HG03066 (cell line): ENCODE measurements around the gene SAMD3.
"Not testable (repeated sequence)": the region's sequence is repeated elsewhere in the genome, so short reads cannot be mapped to it uniquely, and the experiment has no call there.

Experiments used
- ATAC-seq: cut with Tn5 transposase; IDR thresholded peaks from one replicate; pipeline ENCODE4 v1.9.1; 2021; ENCODE audit warnings: low read depth; ENCODE audit not compliant: unreplicated experiment

SAMD3 gene

GRCh38 chr6:130182466-130182865 lies 40.3 kb downstream of the SAMD3 start:
- ATAC-seq = no peak

- no peak for ATAC-seq
Observed at GRCh38 chr6:130178692-130179091, 44.1 kb downstream of the SAMD3 start.

GRCh38 chr6:130176378-130176777 lies 46.4 kb downstream of the SAMD3 start:
- ATAC-seq = no peak

- not testable (repeated sequence) for ATAC-seq
Observed at GRCh38 chr6:130173377-130174004, 49.3 kb downstream of the SAMD3 start.

GRCh38 chr6:130170160-130170559 lies 52.6 kb downstream of the SAMD3 start:
- not testable (repeated sequence) for ATAC-seq

GRCh38 chr6:130167655-130168054 lies 55.1 kb downstream of the SAMD3 start:
- no peak for ATAC-seq

- ATAC-seq = no peak
Observed at GRCh38 chr6:130164251-130164650, 58.5 kb downstream of the SAMD3 start.

GRCh38 chr6:130163266-130163665 lies 59.5 kb downstream of the SAMD3 start:
- no peak for ATAC-seq

GRCh38 chr6:130162421-130162820 lies 60.3 kb downstream of the SAMD3 start:
- ATAC-seq = no peak

GRCh38 chr6:130161683-130162404 lies 60.9 kb downstream of the SAMD3 start:
- no peak for ATAC-seq

GRCh38 chr6:130159956-130160355 lies 62.8 kb downstream of the SAMD3 start:
- ATAC-seq = no peak

- no peak for ATAC-seq
Observed at GRCh38 chr6:130158548-130158947, 64.2 kb downstream of the SAMD3 start.

GRCh38 chr6:130158056-130158455 lies 64.7 kb downstream of the SAMD3 start:
- no peak for ATAC-seq

- no peak for ATAC-seq
Observed at GRCh38 chr6:130156908-130157307, 65.8 kb downstream of the SAMD3 start.

- no peak for ATAC-seq
Observed at GRCh38 chr6:130152908-130153510, 69.7 kb downstream of the SAMD3 start.

- ATAC-seq = no peak
Observed at GRCh38 chr6:130150906-130151305, 71.8 kb downstream of the SAMD3 start.

GRCh38 chr6:130149016-130149415 lies 73.7 kb downstream of the SAMD3 start:
- ATAC-seq = not testable (repeated sequence)

- ATAC-seq = peak; percentile 58
Observed at GRCh38 chr6:130148181-130148580, 74.6 kb downstream of the SAMD3 start.

- no peak for ATAC-seq
Observed at GRCh38 chr6:130147111-130147510, 75.6 kb downstream of the SAMD3 start.

GRCh38 chr6:130143709-130144108 lies 79.0 kb downstream of the SAMD3 start:
- no peak for ATAC-seq

GRCh38 chr6:130140084-130140483 lies 82.7 kb downstream of the SAMD3 start:
- ATAC-seq = no peak

- ATAC-seq = no peak
Observed at GRCh38 chr6:130138909-130139242, 83.9 kb downstream of the SAMD3 start.
